GM21367 (cell line): ENCODE measurements around the gene AGXT.

ENCODE experiments used
- ATAC-seq: cut with Tn5 transposase; IDR thresholded peaks from one replicate; pipeline ENCODE4 v1.9.1; 2021; ENCODE audit not compliant: unreplicated experiment

AGXT gene

DNA sequence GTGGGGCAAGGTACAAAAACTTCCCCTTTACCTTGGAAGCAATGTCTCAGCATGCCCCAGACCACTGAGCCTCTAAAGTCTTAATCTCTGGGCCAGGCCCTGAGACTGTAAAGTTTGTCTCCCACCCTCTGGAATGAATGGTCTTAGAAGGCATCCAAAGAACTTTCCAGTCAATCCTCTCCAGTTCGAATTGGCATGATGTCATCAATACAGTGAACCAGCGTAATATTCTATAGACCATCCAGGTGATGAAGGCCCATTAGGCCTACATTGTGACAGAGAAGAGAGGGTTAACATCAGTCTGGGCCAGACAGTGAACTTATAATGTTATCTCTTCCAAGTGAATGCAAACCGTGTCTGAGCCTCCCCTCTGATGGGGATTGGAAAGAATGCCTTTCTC lies 16.1 kb downstream of the AGXT start:
- no peak for ATAC-seq

DNA sequence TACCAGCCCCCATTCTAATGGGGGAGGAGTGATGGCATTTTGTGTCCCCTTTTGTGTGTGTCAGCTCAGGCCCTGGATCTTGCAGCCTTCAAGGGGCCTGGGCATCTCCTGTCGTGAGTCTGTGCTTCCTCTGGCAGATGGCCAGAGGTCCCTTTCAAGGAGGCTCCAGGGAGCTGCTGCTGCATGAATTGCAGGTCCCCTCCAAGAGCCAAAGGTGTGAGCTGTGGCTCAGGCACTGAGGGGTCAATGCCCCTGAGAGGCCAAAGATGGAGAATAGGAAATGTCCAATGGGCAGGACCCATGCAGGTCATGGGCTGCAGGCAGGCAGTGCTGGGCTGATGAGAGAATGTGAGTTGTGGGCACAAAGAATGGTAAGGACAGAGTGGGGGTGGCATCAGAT lies 16.9 kb downstream of the AGXT start:
- no peak for ATAC-seq

DNA sequence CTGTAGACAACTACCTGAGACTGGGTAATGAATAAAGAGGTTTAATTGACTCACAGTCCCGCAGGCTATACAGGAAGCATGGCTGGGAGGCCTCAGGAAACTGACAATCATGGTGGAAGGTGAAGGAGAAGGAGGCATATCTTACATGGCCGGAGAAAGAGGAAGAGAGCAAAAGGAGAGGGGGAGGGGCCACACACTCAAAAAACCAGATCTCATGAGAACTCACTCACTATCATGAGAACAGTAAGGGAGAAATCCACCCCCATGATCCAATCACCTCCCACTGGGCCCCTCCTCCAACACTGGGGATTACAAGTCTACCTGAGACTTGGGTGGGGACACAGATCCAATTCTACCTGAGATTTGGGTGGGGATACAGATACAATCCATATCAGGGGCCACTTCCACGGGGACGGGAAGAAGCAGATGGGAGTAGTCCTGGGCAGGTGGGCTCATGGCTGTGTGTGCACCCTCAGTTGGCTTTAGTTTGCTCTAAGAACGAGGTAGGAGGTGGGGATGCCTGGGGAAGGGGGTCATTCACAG lies 17.5 kb downstream of the AGXT start:
- no peak for ATAC-seq

DNA sequence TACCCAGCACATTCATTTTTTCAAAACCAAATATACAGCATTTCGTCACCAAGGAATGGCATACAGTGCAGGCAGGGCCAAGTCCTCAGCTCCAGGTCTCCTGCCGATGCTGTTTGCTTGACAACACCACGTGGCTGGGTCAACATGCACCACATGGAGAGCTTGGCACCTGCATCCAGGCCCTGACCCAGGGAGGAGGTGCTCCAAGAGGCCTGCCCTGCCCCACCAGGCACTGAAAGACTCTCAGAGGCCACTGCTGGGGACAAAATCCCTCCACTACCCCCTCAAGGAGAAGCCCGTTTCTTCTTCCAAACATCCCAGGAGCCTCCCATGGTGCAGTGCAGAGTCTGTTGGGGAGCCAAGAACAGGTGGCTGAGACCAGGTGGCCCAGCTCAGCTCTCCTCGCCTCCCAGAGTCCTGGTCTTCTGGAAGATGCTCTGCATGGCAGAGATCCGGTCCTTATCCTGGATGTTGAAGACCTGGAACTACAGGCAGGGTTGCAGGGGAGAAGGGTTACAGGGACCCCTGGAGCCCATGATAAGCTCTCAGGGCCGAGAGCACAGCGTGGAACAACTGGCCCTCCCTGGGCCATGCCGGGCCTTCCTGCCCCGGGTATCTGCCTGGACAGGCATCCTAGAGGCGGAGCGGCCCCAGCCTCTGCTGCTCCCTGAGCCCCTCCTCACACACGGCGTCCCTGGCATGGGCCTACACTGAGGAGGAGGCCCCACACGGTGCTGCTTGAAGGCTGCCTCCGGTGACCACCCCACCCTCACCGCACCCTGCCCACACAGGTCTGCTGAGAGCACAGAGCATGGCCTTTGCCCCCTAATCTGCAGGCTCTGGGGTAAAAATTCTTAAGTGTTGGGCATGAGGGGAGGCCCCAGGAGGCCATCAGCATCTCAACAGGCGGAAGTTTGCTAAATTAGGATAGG lies 18.3 kb downstream of the AGXT start:
- ATAC-seq: no peak

DNA sequence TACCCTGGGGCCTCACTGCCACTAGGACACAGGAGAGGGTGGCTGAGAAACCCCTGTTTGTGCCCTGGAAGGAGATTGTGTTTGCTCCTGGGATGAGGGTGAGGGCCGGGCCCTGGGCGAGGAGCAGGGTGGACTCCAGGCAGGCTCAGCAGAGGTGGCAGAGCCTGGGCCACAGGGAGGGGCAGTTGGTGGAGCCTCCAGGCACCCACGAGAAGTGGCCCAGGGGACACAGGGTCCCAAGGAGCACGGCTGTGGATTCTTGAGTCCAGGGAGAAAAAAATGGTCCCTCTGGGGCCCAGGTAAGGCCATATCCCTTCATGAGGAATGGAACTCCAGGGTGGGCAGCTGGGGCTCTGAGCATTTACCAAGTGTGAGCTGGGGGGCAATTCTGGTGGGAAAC lies 19.0 kb downstream of the AGXT start:
- no peak for ATAC-seq

DNA sequence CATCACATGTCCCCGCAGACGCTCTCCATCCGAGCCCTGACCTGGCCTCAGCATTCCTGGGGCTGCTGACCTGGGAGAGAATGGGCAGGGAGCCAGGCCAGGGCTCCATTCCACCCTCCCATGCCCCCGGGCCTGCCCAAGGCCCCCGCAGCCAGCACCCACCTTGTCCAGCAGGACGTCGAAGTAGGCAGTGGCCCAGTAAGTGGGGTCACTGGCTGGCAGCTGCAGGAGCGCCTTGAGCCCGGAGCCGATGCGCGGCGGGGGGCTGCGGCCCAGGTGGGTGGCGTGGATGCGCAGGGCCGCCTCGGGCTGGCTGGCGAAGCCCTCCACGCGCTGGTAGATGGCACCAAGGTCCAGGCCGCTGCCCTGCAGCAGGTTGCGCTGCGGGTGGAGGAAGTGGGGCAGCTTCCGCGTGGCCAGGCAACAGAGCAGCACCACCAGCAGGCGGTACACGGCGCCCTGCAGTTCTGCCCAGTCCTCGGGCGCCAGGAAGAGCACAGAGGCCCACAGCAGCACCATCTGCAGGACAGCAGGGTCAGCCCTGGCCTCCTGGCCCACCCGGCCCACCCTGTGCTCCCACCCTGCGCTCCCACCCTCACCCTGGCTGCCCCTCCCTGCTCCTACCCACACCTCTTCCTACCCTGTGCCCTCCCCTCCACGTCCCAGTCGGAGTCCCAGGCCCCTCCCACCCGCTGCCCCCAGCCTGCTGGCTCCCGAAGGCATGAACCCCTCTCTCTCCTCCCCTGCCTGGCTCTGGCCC lies 19.7 kb downstream of the AGXT start:
- ATAC-seq: no peak

DNA sequence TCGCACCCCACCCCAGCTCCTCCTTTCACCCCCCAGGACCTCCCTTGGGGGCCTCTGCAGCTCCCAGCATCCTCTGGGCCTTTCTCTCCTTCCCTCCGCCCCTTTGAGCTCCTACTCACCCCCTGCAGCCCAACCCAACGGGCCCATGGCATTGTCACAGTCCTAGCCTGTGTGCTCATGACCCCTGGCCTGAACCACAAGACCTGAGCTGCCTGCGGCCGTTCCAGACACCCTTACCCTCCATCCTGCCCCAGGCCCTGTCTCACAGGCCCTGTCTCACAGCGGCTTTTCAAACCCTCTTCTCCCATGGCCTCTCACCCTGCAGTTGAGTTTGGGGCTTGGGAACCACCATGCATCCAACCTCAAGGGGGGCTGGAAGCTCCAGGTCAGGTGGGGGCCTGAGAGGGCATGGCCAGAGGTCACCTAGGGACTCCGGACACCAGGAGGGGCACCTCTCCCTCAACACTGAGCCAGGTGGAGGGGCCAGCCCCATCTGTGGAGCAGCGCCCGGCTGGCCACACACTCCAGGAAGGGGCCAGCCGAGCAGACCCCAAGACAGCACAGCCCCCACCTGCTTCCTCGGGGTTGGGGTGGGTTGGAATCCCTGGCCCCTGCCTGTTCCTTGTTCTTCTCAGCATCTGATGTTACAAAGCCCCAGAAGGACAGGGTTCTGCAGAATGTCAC lies 20.4 kb downstream of the AGXT start:
- ATAC-seq: no peak

DNA sequence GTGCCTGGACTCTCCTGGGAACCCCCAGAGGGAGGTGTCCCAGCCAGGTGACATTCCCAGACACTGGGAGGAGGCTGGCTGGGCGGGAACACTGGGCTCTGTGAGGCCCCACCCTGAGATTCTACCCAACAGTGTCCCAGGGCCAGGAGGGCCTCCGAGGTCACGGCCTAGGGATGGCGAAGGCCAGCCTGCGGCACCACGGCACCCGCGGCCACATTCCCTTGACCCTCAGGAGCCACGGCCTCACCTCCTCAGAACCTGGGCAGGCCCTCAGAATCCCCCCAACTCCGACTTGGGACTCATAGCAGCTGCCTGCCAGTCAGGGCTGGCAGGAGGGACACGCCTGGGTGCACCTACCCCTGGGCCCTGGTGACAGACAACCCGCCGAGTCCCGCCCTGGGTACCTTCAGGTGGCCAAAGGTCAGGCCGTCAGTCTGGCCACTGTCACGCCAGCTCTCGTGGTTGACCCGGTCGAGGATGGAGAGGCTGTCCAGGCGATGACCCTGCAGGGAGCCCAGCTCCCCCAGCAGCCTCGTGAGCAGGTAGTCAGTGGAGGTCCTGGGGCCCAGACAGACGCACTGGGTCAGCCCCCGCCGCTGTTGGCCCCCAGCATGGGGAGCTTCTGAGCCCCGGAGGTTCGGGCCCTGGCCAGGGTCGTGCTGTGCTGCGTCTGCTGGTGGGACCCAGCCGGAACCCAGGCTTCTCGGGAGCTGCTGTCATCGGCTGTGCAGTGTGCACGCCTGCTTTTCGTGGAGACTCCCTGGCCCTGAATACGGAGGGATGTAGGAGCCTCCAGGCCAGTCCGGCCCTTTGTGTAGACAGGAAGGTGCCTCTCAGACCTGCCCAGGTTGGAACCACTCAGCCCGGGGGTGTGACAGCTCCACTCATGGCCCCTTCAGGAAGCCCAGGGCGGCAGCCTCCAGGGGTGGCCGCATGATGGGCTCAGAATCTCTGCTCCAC lies 21.3 kb downstream of the AGXT start:
- no peak for ATAC-seq

DNA sequence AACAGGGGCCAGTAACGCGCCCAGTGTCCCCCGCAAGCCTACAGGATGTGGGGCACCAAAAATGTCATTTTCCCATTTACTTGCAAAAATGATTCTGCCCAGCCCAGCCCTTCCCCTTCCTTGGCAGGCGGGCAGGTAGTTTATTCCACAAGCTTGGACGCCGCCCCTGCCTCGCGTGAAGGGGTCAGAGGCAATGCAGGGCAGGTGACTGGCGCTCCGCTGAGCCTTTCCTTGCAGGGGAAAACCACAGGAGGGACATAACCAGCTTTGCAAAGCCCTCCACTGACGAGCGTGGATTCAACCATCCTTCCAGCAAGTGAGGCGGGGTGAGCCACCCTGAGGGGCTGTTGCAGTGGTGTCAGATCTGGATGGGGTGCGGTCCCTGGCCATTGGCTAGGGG lies 22.1 kb downstream of the AGXT start:
- no peak for ATAC-seq

DNA sequence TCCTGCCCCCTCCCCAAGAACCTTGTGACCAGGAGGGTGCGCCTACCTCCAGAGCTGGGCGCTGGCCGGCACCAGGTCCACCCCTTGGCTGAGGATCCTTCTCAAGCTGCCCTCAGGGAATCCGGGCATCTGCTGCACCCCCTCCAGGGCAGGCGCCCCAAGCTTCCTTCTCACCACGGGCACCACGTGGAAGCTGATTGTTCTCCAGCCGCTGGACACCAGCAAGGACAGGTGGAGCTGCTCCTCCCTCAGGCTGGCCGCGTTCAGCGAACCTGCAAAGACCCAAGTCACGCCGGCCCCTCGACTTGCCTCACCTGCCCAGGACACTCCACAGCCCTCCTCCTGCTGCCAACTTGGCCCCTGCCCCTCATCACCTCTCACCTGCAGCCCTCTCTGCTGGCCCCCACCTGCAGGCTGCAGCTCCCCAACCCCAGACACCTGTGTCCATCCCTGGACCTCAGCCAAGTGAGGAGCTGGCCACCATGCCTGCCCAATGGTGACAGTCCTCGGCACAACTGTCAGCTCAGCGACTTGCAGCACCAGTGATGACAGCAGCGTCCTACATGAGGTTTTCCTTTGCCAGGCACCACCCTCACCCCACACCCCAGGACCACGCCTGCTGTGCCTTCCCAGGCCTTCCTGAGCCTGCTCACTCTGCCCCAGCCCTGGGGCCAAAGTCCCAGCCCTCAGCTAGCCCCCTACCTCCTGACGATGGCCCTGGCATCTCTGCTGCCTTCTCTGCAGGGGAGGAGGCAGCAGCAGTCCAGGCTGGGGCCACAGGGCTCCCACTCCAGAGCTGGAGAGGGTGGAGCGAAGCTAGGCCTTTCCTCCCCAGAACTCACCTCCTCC lies 23.1 kb downstream of the AGXT start:
- no peak for ATAC-seq

DNA sequence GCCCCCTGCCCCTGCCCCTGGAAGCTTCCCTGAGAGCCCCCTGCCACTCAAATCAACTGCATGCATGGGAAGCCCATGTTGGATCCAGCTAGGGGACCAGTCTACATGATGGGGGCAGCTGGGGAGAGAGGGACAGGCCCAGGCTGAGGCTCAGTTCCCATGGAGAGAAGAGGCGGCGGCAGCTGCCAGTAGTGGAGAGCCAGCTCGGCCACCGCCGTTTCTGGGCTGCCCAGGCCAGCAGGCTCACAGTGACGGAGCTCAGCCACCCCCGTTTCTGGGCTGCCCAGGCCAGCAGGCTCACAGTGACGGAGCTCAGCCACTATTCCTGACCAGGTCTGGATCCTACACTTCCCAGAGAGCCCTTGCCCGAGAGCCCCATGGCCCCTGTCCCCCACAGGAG lies 23.7 kb downstream of the AGXT start:
- no peak for ATAC-seq

DNA sequence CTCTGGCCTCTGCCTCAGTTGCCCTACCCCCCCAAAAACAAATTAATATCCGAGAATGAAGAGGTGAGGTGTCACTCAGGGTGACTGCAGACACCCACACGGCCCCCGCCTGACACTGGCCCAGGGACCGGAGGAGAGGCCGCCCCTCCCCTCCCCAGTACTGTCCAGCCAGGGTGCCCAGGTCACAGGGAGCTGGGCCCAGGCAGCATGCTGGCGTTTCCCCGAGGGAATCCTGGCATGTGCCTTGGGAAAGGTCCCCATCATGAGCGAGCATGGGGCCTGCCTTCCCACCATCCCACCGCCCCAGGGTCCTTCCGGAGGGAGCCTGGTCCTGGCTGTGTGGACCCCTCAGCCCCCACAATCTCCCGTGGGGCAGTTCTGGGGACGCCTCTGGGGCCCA lies 24.3 kb downstream of the AGXT start:
- ATAC-seq: no peak

DNA sequence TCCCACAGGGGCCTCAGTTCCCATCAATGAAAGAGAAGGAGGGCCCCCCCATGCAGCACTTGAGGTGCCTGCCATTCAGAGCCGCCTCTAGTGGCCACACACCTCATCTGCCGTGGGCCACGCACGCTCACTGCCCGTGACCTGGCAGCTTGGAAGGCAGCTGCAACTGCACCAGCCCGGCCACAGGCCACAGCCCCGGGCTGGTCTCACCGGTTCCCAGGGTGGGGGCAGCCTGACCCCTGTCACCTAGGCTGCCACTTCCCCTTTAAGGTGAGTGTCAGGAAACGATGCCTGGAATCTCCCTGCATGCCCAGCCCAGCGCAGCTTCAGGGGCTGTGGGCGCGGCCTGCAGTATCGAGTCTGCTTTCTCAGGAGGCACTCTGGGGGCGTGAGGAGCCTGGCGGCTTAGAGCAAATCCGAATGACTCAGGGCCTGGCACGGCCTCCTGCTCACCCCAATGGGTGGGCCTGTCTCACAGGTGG lies 24.8 kb downstream of the AGXT start:
- no peak for ATAC-seq

DNA sequence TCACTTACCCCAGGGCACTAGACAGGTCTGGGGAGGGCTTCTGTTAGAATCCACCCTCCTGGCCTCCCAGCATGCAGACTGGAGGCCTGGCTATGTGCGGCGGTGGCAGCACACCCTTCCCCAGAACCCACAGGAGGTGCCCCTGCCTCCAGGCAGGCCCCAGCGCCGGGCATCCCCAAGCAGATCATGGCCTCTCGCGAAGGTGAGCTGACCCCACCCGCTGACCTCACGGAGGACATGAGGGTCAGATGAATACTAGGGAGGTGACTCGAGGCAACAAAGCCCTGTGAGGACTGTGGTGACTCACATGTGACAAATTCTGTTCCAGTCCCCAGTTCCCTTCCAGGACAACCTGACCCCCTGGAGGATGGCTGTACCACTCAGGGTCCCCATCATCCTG lies 25.4 kb downstream of the AGXT start:
- ATAC-seq: no peak

DNA sequence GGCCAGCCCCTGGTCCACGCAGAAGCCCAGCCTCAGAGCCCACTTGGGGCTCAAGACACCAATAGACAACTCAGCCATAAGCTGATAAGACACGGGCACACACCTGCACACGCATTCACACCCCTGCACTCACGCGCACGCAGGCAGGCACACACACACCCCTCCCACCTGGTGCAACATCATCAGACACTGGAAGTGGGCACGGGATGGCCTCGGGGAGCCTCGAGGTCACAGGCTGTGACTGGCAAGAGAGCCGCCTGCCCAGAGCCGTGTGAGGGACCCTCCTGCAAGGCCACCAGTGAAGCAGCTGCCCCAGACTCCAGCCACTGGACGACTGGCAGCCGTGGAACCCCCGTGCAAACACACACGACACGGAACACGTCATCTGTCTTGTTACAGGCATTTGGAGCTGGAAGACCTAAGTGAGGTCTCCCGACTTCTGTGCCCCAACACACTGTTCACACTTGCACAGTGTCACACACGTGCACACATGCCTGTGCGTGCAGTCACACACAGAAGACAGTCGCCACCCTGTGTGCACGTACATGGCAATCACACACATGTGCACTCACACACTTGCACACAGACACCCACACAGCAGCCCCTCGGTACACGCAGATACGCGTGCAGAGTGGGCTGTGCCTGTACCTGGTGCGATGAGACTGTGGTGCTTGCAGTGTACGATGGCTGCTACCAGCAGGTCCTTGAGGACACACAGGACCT lies 26.4 kb downstream of the AGXT start:
- no peak for ATAC-seq

DNA sequence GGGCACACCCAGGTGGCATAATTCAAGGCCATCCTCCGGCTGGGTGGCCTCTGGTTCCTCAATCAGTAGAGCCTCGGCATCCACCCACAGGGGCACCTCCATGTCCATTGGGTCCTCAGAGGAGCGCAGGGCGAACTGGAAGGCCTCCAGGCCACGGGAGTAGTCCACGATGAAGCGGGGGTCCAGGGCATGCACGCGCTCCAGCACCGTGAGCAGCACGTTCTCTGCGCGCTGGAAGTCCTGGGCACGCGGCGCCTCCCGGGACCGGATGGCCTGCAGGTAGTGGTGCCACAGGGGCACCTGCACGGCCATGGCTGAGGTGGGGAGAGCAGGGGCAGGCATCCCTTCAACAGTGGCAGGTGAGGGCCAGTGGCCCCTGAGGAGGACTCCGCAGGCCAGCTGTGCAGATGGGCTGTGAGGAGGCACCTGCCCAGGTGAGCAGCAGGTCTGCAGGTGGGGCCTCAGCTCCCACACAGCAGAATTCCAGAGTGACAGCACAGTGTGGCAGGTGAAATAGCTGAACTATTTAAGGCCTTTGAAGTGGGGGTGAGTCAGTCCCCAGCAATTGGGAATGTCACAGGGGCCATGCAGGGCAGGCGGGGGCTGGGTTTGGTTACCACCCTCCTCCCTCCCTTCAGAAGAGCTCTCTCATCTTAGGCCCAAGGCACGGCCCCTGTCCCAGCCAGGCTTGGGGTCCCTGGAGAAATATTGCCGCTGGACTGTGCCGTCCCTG lies 27.2 kb downstream of the AGXT start, which contains the start of gene MAB21L4:
TSS of gene MAB21L4 (minus strand) at position 501 of the 733 bp plus-strand sequence. CDS start at position 342, 159 bp downstream.
- ATAC-seq: no peak

DNA sequence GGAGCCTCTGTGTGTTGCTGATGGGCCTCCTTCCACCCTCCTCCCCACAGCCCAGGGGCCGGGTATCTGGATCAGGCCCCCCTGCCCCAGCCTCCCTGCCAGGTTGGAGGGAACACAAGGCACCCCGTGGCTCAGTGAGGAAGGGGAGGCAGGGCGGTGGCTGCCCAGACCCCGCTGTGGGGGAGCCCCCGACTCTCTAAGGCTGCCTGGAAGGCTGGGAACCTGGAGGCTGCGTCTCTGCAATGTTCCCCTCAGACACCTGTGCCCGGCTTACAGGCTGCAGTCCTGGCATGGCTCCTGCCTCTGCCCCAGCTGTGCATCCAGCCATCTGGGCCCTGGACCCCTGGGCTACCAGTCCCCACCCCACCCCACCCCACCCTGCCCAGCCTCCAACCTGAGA lies 27.8 kb downstream of the AGXT start:
- no peak for ATAC-seq
